Hematopoietic multipotent progenitor cell treated with erythropoietin and hydrocortisone succinate and interleukin-3 and kit ligand, for 15 days (in vitro differentiated cells): ENCODE measurements around the gene PREP.
"Not testable (repeated sequence)": the region's sequence is repeated elsewhere in the genome, so short reads cannot be mapped to it uniquely, and the experiment has no call there.

Source experiments
- DNase-seq: peaks from one replicate; pipeline ENCODE4 v3.0.0-alpha.2; 2015; ENCODE audit warnings: low spot score

The PREP gene

DNA sequence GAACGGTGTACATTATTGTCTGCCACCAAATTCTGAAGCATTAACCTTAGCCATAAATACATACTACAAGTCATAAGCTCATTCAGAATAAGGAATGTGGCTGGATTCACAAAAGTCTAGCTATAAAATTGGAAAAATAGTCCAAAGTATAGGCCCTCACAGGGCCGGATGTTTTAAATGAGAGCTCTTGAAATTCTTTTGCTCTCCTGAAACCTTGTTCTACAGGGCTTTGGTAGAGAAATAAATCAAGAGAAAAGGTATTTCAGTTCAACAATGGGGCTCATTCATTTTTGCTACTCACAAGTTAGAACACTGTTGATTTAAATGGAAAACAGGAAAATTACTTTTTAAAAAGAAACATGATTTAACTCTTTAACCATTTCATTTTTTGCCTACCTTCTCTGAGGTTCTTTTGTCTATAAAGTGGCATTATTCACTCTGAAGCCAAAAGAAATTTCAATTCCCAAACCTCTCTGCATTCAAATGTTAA lies 58.0 kb downstream of the PREP start:
- DNase-seq, result no peak

DNA sequence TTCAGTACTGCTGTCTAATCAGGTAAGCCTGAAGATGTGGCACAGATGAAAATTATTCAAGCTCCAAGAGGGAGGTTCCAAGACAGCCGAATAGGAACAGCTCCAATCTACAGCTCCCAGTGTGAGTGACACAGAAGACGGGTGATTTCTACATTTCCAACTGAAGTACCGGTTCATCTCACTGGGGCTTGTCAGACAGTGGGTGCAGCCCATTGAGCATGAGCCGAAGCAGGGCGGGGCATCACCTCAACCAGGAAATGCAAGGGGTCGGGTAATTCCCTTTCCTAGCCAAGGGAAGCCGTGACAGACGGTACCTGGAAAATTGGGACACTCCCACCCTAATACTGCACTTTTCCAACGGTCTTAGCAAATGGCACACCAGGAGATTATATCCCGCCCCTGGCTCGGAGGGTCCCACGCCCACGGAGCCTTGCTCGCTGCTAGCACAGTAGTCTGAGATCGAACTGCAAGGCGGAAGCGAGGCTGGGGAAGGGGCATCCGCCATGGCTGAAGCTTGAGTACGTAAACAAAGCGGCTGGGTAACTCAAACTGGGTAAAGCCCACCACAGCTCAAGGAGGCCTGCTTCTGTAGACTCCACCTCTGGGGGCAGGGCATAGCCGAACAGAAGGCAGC lies 64.4 kb downstream of the PREP start:
- not testable (repeated sequence) for DNase-seq

DNA sequence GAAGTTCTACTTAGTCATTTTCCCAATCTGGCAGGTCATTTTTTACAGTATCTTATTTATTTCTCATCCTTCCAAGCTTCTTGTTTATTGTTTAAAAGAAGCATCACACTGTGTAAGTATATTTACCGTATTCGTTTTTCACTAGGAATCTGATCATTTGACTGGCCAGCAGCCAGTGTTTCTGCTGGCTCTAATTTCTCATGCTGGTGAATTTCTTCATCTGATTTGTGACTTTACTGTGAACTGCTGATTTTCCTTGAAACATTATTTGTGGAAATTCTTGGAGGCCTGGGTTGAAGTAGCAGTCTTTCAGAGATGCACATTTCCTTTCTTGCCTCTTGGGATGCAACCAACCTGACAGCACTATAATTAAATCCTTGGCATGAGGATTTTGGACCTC lies 65.9 kb downstream of the PREP start:
- DNase-seq, result no peak

DNA sequence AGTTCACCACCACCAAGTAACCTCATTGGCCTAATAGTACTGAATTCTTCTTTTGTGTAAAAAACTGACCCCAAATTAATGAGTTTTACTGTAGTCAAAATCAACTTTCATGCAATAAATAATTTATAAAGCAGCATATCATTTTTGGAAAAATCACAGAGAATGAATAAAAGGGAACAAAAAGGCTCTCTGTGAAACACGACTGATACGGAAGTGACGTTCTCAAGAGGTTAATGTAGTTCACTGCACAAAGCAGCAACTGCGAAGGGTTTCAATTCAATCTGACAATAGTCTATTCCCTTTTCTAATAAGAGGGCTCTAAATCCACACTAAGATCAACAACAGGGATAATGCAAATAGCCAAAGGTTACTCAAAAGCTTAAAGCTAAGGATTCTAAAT lies 70.3 kb downstream of the PREP start:
- no peak for DNase-seq

DNA sequence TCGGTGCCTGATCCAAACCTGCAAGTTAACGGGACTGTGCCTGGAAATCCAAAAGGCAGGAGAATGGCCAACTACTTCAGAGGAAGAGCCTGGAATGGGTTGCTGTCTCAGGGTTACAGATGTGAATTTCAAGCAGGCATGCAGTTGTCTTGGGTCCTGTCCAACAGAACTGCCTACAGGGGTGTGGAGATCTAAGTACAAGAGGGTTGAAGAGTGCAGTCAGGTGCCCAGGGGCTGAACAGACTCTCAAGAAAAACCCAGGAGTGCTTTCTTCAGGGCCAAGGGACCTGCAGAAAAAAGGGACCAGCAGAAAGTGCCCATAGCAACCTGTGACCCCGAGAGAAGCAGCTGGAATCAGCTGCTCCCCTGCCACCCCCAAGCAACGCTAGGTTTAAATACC lies 71.0 kb downstream of the PREP start:
- no peak for DNase-seq

DNA sequence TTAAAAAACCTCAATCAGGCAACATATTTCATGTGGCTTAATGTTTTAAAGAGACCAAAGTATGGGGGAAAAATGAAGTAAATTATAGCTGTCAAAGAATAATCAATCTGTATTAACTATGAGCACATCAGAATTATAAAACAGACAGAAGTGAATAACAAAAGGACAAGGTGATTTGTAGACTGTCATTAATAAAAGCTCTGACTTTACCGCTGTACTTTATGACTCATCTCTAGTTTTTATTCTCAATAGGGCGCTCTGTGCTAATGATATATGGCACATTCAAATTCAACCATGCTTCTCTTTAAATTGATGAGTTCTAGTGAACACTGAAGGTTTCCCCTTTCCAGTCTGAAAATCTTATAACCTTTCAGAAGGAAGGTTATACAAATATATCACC lies 72.0 kb downstream of the PREP start:
- DNase-seq, result no peak

DNA sequence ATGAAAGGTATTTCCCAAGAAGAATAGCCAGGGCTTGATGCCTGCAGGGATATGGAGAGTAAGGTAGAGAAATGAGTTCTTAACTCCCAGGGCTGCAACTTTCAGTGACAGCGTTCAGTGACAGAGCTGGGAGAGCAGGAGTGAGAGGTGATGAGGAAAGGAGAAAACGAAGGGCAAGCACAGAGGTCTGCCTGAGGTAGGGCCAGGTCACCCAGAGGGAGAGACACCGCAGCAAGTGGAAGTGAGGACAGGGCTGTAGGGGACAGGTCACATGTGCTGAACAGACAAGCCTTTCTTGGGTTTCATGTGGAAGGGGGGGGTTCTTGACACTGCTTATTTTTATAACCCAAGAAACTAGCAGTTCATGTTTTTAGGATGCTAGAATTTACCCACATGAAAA lies 72.5 kb downstream of the PREP start:
- no peak for DNase-seq

DNA sequence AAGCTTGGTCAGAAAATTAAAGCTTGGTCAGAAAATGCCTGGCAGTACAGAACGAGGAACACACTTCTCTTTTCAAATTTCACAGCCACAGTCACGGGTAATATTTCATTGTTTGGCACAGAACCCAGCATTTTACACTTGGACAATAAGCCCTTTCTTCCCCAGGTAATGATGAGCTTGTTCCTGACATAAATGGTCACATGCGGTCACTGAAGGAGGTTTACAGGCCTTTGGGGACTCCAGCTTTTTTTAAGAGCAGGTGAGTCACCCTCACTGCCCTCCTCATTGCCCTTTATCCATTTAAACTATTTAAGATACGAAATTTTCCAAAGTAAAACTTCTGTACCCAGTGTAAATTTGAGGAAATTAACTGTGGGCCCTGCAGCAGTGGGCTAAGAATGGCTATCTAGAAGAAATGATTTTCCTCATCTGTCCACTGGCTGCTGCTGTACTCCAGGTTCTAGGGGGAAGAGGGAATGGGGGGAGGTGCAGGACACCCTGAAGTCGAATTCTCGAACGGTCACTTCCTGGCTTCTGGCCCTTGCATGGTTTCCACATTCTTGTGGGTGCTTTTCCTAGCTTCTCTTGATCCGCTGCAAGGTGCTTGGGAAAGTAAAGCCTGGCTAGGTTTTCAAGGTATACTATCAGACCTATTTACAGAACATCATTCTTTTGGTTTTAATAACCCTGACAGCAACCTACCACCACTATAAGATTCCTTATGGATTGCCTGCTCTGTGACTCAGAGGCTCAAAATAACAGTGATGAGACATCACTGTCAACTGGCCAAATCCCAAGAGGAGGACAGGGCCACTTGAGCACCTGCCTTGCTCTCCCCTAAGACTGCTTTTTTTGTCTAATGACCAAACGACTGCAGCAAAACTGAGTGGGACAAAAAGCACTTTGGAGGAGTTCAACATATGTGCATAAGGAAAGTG lies 75.8 kb downstream of the PREP start:
- DNase-seq, result no peak

DNA sequence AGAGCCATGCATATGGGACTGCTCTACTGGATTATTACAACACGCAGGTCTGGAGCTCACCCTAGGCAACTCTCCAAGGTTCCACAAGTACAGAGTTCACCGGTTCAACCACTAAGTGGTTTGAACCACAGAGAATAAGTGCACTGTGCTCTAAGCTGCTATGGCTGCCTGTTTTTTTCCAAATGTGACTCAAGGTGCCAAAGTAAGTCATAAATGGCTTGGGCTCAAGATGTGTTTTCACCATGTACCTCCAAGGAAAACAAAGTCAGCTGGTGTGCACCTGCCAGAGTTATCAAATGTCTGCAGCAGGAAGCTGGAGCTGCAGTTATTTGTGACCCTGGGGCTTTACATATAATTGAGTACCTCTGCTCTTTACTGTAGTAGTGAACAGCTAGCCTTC lies 76.7 kb downstream of the PREP start:
- no peak for DNase-seq

DNA sequence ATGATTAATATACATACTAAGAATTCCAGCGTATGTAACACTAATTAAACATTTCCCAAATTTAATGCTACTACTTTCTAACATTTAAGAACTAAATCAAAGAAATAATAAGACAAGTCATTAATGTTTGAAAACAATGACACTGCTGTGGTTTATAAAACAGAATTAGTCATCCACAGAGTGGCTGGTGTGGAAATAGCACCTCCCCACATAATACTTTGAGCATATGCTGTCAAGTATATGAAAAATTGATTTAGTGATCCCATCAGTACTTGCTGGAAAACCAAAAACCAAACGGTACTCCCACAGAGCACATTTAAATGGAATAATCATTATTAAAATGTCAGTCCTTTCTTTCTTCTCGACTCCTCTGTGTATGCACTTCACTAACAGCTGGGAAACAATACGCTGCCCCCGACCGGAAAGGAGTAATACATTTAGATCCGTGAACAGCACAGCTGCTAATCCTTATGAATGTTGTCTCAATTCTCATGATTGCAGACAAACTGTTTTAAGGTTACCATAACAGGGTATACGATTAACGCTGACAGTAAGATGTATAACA lies 78.4 kb downstream of the PREP start:
- DNase-seq, result no peak

DNA sequence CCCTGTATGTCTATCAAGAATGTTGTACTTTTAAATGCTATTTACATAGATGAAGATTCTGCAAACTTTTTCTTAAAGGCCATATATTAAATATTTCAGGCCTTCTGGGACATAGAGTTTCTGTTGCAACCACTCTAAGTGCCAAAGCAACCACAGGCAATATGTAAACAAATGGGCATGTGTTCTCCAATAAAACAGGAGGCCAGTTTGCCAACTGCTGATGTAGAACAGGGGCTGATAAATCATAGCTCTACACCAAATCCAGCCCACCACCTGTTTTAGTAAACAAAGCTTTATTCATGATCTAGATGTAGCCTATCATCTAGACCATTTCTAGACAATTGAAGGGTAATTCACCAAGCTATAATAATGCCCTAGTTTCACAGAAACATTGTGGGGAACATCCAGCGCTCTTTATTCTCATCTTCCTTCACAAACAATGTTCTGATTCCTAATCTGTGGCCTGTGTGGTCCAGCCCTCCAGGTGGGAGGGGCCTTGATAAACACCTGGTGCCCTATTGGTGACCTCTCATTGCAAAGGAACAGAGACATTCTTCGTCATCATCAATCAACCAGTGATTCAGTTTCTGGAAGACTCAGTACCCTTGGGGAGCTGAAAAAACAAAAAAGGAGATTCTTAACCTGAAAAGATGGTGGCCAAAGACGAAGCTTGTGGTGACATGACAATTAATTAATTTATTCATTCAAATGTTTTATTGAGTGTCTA lies 80.2 kb downstream of the PREP start:
- DNase-seq, result no peak

DNA sequence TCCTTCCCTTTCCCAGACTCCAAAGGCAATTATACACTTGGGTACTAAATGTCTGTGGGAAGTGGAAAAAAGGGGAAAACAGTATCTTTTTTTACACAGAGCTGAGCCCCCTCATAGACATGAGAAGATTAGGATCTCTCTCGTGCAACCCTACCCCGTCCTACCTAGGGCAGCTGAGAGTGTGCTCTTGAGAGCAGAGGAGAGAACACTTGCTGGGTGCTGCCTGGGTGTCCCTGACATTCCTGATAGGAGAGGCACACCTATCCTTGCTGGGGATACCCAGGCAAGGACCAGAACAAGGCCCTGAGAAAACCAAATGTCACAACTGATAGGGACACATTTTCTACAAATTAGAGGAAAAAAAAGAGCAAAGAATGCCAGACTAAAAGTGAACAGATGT lies 81.2 kb downstream of the PREP start:
- no peak for DNase-seq

DNA sequence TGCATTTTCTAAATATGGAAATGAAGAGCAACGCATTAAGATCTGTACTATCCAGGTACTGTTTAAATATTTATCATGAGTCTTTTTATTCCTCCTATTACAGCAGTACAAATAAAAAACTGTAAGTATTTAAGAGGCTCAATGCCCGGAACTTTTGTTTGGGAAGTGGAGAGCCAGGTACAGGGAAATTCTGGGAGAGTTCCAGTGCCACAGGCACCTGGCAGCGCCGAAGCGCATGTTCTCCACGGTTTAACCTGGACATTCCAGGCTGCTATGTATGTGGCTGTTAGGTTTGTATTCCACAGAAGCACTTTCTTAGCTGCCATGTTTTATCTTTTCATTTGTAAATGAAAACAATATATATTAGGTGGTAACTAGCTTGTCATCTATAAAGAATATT lies 81.7 kb downstream of the PREP start:
- DNase-seq, result no peak

DNA sequence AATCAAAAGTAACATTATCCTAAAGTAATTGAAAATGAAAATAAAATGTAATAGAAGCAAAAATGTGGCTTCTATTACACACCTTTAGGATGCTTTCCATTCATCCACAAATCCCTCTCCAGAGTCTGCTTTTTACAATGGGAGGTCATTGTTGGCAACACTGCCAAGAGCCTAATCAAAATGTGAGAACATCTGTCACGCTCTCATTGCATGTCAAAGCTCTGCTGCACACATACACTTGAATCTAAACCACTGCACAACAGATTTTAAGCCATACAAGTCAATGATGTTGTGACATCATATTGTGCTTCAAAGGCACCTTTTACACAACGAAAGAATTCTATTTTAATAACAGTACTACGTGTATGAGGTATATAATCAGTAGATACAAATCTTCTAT lies 82.1 kb downstream of the PREP start:
- no peak for DNase-seq

DNA sequence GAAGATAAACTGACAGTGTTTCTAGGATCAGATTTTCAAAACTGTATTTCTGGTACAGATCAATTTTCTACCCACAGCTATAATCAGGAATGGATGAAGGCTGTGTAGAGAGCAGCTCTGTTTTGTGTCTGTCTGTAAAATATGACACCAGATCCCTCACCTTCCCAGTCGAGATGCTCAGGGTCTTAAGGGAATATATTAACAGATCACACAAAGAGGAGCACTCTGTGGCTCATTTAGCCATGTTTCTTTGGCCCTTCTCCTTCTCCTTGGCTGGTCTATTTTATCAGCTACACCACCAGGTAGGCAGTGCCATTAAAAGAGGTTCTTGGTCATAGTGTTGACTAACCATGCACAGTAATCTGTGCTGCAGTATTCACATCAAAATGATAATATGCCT lies 82.6 kb downstream of the PREP start:
- DNase-seq, result no peak

DNA sequence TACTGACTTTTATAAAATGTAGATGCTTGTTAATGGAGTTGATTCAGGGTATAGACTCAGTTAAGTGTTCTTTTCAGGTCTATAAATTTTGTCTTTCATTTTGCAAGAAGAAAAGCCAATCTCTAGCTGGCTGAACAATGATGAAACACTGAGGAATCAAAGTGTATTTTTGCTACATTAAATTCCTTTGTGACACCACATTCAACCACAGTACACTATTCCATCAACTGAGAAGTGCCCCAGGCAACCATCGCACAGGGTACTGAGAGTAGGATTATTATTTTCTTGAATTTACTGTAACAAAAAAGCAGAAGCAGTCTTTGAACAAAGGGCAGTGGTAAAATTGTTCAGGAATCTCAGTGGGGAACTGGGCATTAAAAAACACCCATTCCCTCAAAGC lies 83.6 kb downstream of the PREP start:
- no peak for DNase-seq

DNA sequence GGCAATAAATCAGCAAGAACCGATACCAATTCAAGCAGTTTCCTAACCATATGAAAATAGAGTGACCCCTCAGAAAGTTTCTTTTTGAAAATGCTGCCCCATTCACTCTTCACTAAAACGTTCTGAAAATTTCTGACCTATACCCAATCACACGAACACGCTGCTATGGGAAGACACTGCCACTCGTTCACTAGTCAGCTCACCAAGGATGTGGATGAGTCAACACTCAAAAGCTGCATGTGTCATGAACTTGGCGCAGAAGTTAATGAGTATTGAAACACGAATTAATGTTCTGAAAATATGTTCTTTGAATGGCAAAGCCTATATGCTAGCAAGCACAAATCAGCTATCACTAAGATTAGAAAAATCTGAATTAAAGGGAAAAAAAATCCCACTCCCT lies 84.2 kb downstream of the PREP start:
- no peak for DNase-seq

DNA sequence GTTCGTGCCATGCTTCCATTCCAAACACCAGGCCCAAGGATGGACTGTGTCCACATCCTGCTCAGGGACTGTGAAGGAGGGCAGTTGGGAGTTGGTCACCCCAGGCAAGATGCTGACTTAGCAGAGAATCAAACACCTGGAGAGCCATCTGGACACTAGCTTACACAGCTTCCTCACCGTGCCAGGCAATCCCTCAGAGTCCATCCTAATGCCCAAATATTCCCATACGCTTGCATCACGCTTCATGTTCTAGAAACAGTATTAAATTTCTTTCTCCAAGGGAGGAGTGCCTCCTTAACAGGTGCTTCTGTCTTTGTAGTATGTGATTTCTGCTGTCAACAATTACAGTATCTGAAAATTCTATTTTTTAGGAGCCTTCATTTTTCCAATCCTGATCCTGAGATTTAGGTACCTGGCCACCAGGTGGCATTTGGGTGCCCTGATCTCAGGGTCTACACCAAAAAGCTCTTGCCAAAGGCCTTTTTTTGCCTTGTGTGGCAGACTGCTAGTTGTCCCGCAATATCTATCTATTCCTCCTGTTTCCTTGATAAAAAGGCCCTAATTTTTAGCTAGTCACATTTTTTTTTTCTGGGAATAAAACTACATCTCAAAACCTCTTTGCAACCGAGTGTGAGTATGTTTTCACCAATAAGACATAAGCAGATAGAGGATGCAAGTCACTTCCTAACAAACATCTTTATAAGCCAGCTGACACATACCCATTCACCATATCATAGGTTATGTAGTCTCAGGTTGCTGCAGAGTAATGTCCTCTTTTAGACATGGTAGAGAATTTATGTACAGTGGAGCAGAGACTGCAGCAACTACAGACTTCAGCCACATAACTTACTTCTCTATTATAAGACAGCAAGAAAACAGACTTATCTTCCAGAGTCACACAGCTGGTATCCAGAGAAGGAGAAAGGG lies 85.0 kb downstream of the PREP start:
- DNase-seq, result no peak

DNA sequence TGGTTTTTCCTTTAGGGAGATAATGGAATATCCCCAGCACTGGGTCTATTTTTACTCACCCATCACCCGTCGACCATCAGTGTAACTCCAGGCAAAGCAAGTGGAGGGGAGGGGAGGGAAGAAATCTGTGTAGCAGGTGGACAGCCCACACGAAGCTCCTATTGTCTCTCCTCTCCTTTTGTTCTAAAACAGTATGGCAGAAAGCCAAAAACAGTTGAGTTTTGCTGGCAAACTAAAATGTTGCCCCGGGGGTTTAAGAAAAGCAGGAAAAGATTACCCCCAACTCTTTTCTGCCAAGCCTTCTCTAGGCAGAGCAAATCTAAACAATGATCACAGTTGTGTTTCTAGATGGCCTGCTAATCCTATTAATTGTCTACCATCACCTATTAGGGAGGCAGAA lies 89.7 kb downstream of the PREP start:
- DNase-seq, result no peak

DNA sequence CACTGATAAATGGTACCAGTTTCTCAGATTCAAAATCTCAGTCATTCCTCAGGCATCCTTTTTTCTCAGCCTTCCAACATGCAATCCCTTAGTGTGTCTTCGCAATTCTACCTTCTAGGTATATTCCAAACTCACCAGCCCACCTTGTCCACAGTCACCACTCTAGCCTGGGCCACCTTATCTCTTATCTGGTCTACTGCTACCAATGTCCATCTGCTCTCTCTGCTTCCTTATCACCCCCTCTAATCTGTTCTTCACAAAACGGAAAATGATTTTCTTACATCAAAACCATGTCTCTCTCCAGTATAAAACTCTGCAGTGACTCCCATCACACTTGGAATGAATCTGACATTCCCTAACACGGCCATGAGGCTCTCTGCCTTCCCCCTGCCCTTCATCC lies 91.9 kb downstream of the PREP start:
- DNase-seq, result no peak

DNA sequence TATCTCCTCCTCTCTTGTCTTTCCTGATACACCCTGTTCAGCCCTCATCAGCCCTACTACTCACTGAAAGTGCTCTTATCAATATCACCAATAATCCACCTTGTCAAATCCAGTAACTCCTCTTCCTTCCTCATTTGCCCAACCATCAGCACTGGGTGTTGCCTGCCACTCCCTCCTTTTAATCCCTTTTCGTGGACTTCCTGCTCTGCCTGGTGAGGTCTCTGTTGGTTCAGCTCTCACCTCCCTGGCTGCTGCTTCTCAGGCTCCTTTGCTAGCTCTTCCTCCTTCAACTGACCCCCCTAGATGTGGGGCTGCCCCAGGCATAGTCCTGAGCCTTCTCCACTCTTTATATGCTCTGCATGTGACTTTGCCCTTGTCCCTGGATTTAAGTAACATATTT lies 92.5 kb downstream of the PREP start:
- no peak for DNase-seq
